Astrocyte (in vitro differentiated cells and primary cell): ENCODE measurements around the gene MACROH2A1.

Experiments
- EZH2 ChIP-seq: IDR thresholded peaks from 2 replicates; pipeline ENCODE4 v1.6.1; 2012; ENCODE audit warnings: mild to moderate bottlenecking, low read length, inconsistent platforms; ENCODE audit not compliant: insufficient read depth
- TF ChIP-seq, protein P1 (sequence below): IDR thresholded peaks from 2 replicates; pipeline ENCODE4 v1.5.1; 2011; ENCODE audit warnings: low read depth, mild to moderate bottlenecking, inconsistent platforms, low read length, moderate library complexity; ENCODE audit not compliant: insufficient read depth

DNA sequence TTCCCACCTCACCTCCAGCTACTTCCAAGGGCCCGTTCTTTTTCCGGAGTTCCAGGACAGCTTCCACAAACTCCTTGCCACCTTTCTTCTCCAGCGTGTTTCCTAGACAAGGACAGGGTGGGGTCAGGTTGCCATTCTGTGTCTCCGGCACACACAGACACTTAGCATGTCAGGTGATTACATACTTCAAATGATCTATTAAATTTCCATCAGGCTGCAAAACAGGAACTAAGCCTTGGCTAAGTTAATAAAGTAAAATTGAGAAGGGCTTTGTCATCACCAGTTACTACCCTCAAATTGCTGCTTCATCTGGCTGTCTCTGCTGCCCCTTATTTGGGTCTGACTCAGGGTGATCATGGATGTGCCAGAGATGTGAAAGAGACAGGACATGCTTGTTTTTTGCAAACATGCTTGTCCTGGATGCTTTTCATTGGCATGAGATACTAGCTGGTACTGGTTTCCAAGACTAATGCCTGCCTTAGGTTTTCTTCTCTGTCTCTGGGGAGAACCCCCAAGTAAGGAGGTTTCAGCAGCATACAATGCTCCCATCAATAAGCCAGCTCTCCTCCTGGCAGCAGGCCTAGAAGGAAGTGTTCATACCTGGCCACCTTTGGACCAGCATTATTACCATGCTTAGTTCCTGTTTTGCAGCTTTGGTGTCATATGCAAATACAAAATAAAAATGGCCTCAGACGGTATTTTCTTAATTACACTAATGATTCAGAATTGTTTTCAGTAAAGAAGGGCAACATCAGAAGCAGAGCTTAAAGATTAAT, 52.9 kb downstream of the MACROH2A1 start:
- no peak for TF ChIP-seq EZH2
- TF ChIP-seq, protein P1, sequence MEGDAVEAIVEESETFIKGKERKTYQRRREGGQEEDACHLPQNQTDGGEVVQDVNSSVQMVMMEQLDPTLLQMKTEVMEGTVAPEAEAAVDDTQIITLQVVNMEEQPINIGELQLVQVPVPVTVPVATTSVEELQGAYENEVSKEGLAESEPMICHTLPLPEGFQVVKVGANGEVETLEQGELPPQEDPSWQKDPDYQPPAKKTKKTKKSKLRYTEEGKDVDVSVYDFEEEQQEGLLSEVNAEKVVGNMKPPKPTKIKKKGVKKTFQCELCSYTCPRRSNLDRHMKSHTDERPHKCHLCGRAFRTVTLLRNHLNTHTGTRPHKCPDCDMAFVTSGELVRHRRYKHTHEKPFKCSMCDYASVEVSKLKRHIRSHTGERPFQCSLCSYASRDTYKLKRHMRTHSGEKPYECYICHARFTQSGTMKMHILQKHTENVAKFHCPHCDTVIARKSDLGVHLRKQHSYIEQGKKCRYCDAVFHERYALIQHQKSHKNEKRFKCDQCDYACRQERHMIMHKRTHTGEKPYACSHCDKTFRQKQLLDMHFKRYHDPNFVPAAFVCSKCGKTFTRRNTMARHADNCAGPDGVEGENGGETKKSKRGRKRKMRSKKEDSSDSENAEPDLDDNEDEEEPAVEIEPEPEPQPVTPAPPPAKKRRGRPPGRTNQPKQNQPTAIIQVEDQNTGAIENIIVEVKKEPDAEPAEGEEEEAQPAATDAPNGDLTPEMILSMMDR: no peak
